GM18907 (cell line): Measurements from ENCODE around the gene AFG3L2.

Experiments used
- ATAC-seq: cut with Tn5 transposase; IDR thresholded peaks from one replicate; pipeline ENCODE4 v1.9.1; 2021; ENCODE audit warnings: mild to moderate bottlenecking, moderate library complexity; ENCODE audit not compliant: unreplicated experiment

The AFG3L2 gene

GRCh38 chr18:12362473-12363174 lies 14.4 kb downstream of the AFG3L2 start:
- no peak for ATAC-seq

GRCh38 chr18:12361770-12362378 lies 15.2 kb downstream of the AFG3L2 start:
- peak; percentile 50 for ATAC-seq

- ATAC-seq: no peak
Measured at GRCh38 chr18:12359515-12359927, 17.5 kb downstream of the AFG3L2 start.

GRCh38 chr18:12352188-12352587 lies 24.8 kb downstream of the AFG3L2 start:
- no peak for ATAC-seq

- no peak for ATAC-seq
Measured at GRCh38 chr18:12347895-12348294, 29.1 kb downstream of the AFG3L2 start.

- no peak for ATAC-seq
Measured at GRCh38 chr18:12346240-12346565, 30.8 kb downstream of the AFG3L2 start.

GRCh38 chr18:12345491-12346239 lies 31.4 kb downstream of the AFG3L2 start:
- no peak for ATAC-seq

GRCh38 chr18:12342661-12343060 lies 34.4 kb downstream of the AFG3L2 start:
- ATAC-seq: no peak

GRCh38 chr18:12340945-12341660 lies 35.9 kb downstream of the AFG3L2 start:
- ATAC-seq: no peak

GRCh38 chr18:12338382-12338781 lies 38.6 kb downstream of the AFG3L2 start:
- no peak for ATAC-seq

GRCh38 chr18:12336887-12337286 lies 40.1 kb downstream of the AFG3L2 start:
- ATAC-seq: no peak

- ATAC-seq: no peak
Measured at GRCh38 chr18:12336171-12336613, 40.8 kb downstream of the AFG3L2 start.

- no peak for ATAC-seq
Measured at GRCh38 chr18:12335503-12335902, 41.5 kb downstream of the AFG3L2 start.

GRCh38 chr18:12334863-12335262 lies 42.2 kb downstream of the AFG3L2 start:
- no peak for ATAC-seq

- ATAC-seq: no peak
Measured at GRCh38 chr18:12334366-12334808, 42.6 kb downstream of the AFG3L2 start.

- no peak for ATAC-seq
Measured at GRCh38 chr18:12333506-12334290, 43.3 kb downstream of the AFG3L2 start.

GRCh38 chr18:12330766-12331165 lies 46.3 kb downstream of the AFG3L2 start:
- no peak for ATAC-seq

GRCh38 chr18:12329125-12329698 lies 47.8 kb downstream of the AFG3L2 start:
- no peak for ATAC-seq

GRCh38 chr18:12328179-12328823 lies 48.7 kb downstream of the AFG3L2 start:
- no peak for ATAC-seq
